ENCODE results near the gene SBK1.

Gene SBK1

GRCh38 chr16:28317040-28317880, 24.9 kb downstream of the SBK1 start:
- peak; percentile 84 for TF ChIP-seq CTCF (IDR thresholded peaks at IDR 0.05; ENCODE audit: borderline replicate concordance, control extremely low read depth, extremely low read depth, insufficient read depth, missing control alignments)
- peak; percentile 87 for DNase-seq (ENCODE audit: low spot score)
- in situ Hi-C loops (cut with MboI; ENCODE audit: low sequenced_read_pairs, unreplicated experiment): loop anchor here (5.0 kb wide), 1 partner anchor 40 kb away; no protein-coding TSS in a partner anchor

- TF ChIP-seq CTCF (IDR thresholded peaks at IDR 0.05; ENCODE audit: borderline replicate concordance, control extremely low read depth, extremely low read depth, insufficient read depth, missing control alignments): no peak
- in situ Hi-C loops (cut with MboI; ENCODE audit: low sequenced_read_pairs, unreplicated experiment): loop anchor here (5.0 kb wide), 1 partner anchor 41 kb away; no protein-coding TSS in a partner anchor
- no peak for DNase-seq (ENCODE audit: low spot score)
Observed at GRCh38 chr16:28318042-28318744, 25.9 kb downstream of the SBK1 start.

- in situ Hi-C loops (cut with MboI; ENCODE audit: low sequenced_read_pairs, unreplicated experiment): loop anchor here (5.0 kb wide), 1 partner anchor 42 kb away; no protein-coding TSS in a partner anchor
- DNase-seq (ENCODE audit: low spot score): no peak
- TF ChIP-seq CTCF (IDR thresholded peaks at IDR 0.05; ENCODE audit: borderline replicate concordance, control extremely low read depth, extremely low read depth, insufficient read depth, missing control alignments): no peak
Observed at GRCh38 chr16:28319476-28320022, 27.2 kb downstream of the SBK1 start.

- DNase-seq (ENCODE audit: low spot score): no peak
- in situ Hi-C loops (cut with MboI; ENCODE audit: low sequenced_read_pairs, unreplicated experiment): no loop called here
Observed at GRCh38 chr16:28320023-28320561, 27.8 kb downstream of the SBK1 start.

GRCh38 chr16:28320741-28321140, 28.4 kb downstream of the SBK1 start:
- DNase-seq (ENCODE audit: low spot score): no peak
- no peak for TF ChIP-seq CTCF (IDR thresholded peaks at IDR 0.05; ENCODE audit: borderline replicate concordance, control extremely low read depth, extremely low read depth, insufficient read depth, missing control alignments)
- in situ Hi-C loops (cut with MboI; ENCODE audit: low sequenced_read_pairs, unreplicated experiment): no loop called here

More at GRCh38 chr16:28320023-28320561, 27.8 kb downstream of the SBK1 start:
- TF ChIP-seq CTCF (IDR thresholded peaks at IDR 0.05; ENCODE audit: borderline replicate concordance, control extremely low read depth, extremely low read depth, insufficient read depth, missing control alignments): no peak

Measured in GM13976 (cell line).